GM10266 (cell line): Measurements from ENCODE around the gene C2orf81.

Source experiments
- DNase-seq: peaks from one replicate; pipeline ENCODE4 v3.0.0; 2012; ENCODE audit errors: extremely low spot score
- CTCF ChIP-seq: IDR thresholded peaks from 2 replicates; pipeline ENCODE4 v1.5.1; 2012; ENCODE audit warnings: mild to moderate bottlenecking, low read depth; ENCODE audit not compliant: control insufficient read depth, insufficient read depth; ENCODE audit errors: missing control alignments

C2orf81 gene

GRCh38 chr2:74381751-74382150, 39.7 kb downstream of the C2orf81 start:
- TF ChIP-seq CTCF: no peak
- no peak for DNase-seq

DNA sequence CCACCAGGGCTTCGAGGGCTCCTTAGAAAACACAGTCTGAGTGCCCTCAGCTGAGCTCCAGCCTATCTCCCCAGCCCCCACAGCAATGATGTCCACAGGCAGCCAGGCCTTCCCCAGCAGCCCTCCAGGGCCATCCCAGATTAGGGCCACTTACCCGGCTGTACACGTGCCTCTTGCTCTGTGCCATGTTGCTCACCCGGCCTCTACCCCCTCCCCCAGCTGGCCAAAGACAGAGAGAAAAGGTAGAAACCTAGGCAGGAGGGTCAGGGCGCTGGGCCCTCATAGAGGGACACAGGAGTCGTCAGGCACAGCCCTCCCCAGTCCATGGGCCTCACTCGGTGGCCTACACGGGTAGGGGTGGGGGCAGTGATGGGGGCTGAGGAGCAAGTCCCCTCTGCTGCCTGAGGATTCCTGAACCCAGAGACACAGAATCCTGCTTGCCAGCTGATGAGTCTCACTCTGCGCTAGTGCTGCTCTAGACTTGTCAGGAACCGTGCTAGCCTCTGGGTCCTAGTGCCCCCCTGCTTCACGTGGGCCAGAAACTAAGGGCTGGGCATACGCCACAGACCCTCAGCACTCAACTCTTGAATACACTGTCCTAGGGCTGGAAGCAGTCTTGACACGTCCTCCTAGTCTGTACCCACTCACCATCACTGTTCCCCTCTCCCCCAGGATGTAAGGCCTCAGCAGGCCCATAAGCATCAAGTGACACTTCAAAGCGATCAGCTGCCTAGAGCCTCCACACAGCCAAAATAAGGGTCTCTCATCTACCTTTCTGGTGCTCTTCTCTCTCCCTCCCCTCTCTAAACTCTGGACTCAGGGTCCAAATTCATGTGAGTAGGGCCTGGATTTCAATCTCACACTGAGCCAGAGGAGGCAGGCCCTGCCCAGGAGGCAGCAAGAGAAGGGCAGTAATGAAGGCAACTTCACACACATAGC, 41.3 kb downstream of the C2orf81 start, which contains the start of gene DCTN1:
DCTN1 (minus strand) TSS at position 461 of the 939 bp plus-strand sequence; CDS start at position 187, 274 bp downstream.
- TF ChIP-seq CTCF: no peak
- no peak for DNase-seq

- no peak for DNase-seq
- no peak for TF ChIP-seq CTCF
Observed at GRCh38 chr2:74378007-74378406, 43.4 kb downstream of the C2orf81 start.

- DNase-seq: no peak
- no peak for TF ChIP-seq CTCF
Observed at GRCh38 chr2:74375838-74376237, 45.6 kb downstream of the C2orf81 start.

DNA sequence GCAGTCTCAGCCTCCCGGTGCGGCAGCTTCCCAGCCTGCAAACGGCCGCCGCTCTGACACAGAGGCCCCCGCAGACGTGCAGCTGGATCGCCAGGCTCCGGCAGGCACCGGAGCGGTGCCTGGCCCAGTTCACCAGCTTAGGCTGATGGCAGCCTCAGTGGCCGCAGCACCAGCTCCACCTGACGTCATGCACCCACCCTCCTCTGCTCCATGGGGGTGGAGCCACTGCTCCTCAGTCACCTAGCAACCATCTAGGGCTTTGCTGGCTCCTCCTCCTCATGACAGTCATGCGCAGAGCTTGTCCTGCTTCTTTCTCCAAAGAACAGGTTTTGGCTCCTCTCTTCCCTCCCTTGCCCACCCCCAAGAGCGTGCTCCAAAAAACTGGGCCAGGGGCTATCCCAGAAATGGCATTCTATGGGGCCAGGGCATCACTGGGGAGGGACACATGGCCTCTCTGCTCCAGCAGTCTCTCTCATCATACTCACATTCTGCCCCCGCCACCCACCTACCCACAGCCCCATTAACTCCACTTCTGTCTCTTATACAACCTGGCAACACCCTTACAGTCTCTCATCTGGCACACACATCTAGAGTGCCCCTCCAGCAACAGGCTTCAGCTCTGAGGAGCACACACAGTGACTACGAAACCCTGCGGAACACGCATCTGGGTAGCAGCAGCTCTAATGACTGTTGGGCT, 46.8 kb downstream of the C2orf81 start:
- TF ChIP-seq CTCF: no peak
- no peak for DNase-seq

DNA sequence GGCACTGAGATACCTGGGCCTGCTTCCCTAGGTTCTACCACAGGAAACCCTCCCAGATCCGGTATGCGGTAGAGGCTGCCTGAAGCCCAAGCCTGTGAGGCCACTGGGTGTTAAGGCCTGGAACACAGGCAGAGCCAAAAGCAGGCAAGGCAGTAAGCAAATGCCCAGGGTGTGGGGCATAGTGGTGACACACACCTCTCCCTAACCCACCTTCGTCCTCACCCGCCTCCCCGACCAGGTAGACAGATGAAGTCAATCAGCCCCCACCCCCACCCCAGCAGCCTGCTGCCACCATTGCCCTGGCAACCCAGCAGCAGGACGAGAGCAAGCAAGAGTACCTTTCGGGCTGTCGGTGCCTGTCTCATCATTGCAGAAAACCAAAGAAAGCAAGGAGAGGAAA, 47.4 kb downstream of the C2orf81 start:
- no peak for DNase-seq
- TF ChIP-seq CTCF: no peak
